ENCODE measurements around the gene RAB3C.

DNA sequence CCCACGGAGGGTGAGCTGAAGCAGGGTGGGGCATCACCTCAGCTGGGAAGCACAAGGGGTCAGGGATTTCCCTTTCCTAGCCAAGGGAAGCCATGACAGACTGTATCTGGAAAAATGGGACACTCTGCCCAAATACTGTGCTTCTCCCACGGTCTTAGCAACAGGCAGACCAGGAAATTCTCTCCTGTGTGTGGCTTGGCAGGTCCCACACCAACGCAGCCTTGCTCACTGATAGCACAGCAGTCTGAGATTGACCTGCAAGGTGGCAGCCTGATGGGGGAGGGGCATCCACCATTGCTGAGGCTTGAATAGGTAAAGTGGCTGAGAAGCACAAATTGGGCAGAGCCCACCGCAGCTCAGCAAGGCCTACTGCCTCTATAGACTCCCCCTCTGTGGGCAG is 23.2 kb downstream of the RAB3C start:
- TF ChIP-seq, protein P1, sequence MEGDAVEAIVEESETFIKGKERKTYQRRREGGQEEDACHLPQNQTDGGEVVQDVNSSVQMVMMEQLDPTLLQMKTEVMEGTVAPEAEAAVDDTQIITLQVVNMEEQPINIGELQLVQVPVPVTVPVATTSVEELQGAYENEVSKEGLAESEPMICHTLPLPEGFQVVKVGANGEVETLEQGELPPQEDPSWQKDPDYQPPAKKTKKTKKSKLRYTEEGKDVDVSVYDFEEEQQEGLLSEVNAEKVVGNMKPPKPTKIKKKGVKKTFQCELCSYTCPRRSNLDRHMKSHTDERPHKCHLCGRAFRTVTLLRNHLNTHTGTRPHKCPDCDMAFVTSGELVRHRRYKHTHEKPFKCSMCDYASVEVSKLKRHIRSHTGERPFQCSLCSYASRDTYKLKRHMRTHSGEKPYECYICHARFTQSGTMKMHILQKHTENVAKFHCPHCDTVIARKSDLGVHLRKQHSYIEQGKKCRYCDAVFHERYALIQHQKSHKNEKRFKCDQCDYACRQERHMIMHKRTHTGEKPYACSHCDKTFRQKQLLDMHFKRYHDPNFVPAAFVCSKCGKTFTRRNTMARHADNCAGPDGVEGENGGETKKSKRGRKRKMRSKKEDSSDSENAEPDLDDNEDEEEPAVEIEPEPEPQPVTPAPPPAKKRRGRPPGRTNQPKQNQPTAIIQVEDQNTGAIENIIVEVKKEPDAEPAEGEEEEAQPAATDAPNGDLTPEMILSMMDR (IDR thresholded peaks at IDR 0.05; ENCODE audit: insufficient read depth, low read depth, low read length) = no peak
- TF ChIP-seq EZH2 (IDR thresholded peaks at IDR 0.05; ENCODE audit: insufficient read depth, low read length) = no peak
